ENCODE measurements around the gene TRHDE.

Gene TRHDE

DNA sequence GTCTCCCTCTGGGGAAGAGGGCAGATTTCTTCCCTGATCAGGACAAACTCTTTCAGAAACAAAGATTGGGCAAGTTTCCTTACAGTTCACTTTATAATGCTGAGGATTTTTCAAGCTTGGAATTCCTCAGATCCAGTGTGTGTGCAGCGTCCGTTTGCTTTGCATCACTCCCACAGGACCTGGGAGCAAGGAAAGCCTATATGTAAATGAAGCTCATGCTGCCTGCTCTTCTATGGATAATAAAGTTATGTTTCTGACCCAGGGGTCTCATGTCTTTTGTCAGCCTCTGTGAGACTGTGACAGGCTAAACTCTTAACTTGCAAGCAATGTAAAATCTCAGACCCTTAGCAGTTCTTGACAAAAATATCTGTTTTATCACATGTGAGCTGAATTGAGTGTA is 41.6 kb downstream of the TRHDE start:
- DNase-seq = no peak

DNA sequence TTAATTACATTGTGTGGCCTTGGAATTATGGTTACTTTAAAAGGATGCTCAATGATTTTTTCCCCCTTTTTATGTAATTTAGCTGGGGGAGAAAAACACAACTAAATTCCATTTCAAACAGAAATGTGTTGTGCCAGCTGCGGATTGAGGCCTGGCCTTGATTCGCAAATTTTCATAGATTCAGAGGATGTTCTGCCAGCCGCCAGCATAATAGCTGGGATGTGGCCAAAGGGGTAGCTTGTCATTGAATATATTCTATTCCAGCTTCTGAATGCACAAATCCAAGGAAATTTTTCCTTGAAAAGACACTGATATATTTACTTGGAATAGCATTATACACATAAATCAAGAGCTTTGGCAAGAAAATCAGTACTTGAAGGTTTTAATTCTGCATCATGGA is 43.7 kb downstream of the TRHDE start:
- DNase-seq = peak in 8 of 56 donors; percentile 2 to 15 (median 6)

DNA sequence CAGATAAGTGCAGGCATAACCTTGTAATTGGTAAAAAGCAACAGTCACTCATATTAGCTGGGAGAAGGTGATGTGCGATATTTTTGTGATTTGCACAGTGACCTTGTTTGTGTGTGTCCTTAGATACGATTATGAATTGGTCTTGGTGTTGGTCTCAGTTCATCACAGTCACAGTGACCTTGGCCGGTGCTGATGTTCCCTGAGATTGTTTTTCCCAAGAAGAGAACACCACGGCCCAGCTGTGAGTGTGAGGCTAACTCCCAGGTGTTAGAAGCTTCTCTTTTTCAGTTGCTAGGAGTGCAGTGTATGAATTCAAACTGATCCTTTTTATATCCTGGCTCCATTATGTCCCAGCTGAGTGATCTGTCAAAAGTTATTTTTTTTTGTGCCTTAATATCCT is 46.2 kb downstream of the TRHDE start:
- no peak for DNase-seq

DNA sequence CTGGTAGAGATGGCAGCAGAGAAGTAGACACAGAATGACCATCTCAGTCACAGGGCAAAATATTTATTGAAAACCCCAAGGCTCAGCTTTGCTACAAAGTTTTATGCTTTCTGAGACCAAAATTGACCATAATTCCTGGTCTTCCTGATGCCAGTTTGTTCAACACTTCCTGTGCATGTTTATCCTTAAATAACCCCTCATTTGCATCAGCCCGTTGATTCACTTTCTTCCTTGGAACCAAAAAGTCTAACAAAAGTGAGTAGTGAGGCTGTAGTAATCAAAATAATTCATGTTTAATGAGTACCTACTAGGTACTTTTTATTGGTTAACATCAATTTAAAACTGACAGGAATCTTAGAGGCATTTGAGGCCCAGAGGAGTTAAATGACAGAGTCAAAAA is 51.7 kb downstream of the TRHDE start:
- no peak for DNase-seq

DNA sequence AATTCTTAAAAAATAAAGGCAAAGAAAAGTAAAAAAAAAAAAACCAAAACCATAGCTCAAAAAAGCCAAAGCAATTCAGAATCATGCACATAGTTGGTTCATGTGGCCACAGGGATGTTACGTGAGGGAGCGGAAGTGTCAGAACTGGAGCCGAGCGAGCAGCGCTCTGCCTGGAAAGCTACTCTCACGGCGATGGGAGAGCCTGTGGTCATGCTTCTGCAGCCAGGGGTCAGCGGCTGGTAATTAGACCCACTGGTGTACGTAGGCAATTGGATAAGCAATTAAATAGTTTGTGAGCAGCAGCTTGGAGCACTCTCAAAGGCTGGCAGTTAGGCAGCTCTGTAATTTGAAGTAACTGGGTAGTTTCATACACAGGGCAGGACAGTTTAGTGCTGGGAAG is 58.1 kb downstream of the TRHDE start:
- peak in 5 of 56 donors; percentile 3 to 14 (median 3) for DNase-seq

DNA sequence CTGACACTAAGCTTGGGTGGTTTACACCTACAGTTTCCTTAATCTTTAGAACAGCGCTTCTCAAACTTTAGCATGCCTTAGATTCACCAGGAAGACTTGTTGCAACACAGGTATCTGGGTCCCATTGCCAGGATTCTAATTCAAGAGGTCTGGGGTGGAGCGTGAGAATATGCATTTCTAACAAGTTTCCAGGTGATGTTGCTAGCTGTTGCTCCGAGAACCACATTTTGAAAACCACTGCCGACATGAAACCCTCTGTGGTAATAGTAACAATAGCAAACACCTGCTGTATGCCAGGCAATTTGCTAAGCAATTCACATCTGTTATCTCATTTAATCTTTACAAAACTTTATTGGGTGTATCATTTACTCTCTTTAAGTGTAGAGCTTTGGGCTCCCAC is 58.6 kb downstream of the TRHDE start:
- no peak for DNase-seq

DNA sequence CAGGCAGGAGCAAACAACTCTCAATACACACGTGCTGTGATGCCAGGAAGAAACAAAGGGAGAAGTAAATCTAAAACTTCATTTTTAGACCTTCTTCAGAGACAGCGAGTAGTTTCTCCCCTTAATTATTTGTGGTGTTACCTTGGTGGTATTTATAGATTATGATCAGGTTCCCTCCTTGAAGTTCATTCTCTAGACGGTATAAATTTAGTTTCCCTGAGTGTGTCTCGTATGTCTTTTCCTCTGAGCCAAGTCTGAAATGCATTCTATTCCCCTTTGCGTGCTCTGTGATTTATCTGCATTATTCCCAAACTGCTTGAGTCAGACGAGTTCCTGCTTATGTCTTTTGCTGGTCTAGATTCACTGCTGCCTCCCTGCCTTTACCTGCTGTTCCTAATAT is 65.2 kb downstream of the TRHDE start:
- no peak for DNase-seq

DNA sequence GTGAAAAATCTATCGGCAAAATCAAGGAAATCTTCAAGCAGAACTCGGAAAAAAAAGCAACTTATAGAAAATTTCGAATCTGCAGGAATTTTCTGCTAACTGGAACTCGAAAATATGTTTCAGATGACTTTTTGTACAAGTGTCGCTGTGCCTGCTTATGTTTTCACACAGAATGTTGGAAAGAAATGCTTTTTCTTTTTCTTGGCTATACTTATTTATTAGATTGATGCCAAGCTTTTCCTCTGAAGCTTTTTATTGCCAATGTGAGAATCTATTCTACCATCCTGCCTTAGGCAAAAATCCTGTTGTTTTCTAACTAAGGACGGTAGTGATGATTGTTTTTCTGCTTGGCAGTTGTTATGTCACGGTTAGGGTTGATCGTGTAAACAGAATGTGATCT is 65.8 kb downstream of the TRHDE start:
- DNase-seq = no peak

DNA sequence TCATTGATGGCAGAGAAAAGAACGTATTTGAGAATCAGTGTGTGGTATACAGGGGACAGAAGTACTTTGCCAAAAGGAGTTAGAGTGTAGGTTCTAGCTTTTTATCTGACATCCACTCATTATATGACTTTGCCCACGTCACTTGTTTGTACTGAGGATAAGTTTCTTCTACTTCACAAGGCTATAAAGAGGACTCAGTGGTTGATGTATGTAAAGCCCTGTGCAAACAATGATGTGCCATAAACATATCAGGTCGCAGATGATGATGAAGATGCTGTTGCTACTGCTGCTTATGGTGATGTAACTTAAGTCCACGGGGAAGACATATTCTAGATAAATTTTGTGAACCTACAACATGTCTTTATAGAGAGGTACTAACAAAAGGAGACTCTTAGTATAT is 66.3 kb downstream of the TRHDE start:
- no peak for DNase-seq

DNA sequence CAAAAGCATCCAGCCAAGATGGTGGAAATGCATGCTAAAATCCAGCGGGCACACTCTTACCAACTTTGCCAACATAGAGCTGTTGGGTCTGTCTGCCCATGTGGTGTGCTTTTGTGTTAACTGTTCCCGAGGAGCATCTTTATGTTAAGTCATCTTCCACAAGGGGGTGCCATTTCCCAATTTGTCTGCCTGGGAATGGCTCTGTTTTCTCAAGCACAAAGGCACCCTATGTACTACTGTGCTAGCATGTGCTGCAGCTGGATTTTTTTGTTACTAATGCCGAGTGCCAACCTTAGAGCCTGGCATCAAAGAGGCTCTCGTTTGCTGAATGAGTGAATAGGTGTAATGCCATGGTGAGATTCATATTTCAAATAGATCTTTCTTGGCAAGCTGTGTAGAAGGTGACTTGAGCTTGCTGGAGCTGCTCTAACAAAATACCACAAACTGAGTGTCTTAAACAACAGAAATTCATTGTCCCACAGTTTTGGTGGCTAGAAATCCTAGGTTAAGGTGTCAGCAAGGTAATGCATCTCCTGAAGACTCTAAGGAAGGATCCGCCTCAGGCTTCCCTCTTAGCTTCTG is 74.3 kb downstream of the TRHDE start:
- peak in 54 of 56 donors; percentile 2 to 90 (median 51) for DNase-seq

DNA sequence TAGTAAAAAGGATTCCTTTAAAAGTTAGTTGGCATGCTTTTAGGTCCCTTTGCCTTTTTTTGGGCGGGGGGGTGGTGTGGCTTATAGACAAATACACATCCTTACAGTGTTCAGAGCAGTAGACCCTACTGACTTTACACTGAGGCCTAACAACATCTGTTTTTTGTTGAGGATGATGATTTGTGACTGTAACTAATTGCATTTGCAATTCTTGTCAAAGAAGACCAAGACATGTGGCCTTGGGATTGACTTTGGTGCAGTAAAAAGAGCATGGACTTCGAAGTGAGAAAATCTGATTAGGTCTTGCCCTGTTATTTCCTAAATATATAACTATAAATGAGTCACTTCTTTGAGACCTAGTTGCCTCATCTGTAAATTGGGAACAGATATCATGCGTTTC is 77.3 kb downstream of the TRHDE start:
- DNase-seq = no peak

DNA sequence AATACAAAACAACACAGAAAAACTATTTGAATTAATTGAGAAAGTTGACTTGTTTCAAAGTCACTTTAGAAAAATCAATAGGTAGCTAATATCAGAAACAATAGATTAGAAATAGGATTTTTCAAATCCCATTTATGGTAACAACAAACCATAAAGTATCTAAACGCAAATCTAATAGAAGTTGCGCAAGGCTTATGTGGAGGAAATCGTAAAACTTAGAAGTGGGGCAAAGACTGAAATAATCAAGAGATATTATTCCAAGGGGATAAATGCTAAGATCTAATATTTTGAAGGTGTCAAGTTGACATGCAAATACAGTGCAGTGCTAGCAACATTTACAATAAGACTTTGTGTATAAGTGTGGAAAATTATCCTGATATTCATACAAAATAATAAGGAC is 87.2 kb downstream of the TRHDE start:
- no peak for DNase-seq

DNA sequence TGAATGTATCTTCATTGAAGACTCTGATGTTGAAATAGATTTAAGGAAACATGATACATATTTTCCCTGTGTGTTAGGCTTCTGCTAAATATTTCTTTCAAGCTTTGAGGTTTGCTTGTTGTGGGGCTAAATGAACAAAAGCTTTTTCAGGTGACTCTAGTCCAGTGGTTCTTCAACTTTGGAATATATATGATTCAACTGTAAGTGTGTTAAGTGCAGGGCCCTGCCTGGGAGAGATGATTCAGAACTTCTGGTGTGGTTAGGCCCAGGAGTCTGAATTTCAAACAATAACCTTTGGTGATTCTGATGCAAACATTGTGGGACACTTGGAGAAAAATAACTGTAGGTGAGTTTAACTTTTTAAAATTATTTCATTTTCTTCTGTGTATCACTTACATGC is 93.0 kb downstream of the TRHDE start:
- DNase-seq = no peak

DNA sequence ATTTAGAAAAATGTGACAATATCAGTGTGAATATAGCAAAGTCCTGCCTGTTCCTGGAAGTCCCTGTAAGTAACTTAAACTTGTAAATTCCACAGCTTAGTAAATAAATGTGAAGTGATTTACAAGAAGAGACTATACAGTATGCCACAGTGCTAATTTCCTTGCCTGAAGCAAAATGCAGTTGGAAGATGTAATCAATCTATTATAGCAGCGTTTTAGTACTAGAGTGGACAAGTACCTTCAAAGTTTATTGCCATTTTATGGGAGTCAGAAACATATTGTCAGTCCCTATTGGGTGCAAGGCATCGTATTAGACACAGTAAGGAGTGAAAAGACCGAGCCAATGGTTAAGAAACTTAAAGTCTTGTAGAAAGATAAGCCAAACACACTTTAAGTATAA is 94.1 kb downstream of the TRHDE start:
- DNase-seq = no peak

DNA sequence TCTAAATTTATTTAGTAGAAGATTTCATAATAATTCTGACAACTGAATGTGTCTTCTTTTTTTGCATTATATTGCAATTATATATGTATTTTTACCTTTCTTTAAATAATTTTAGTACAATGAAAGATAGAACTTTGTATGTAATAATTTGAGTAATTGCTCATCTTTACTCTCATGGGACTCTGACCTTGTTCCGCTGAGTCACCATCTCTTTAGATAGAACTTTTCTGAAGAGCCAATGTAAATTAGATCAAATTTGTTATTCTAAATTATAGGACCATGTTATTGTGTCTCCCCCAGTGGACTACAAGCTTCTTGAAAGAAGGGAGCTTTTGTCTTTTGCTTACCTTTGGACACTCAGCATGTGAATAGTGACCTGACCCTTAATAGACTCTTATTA is 96.1 kb downstream of the TRHDE start:
- no peak for DNase-seq

DNA sequence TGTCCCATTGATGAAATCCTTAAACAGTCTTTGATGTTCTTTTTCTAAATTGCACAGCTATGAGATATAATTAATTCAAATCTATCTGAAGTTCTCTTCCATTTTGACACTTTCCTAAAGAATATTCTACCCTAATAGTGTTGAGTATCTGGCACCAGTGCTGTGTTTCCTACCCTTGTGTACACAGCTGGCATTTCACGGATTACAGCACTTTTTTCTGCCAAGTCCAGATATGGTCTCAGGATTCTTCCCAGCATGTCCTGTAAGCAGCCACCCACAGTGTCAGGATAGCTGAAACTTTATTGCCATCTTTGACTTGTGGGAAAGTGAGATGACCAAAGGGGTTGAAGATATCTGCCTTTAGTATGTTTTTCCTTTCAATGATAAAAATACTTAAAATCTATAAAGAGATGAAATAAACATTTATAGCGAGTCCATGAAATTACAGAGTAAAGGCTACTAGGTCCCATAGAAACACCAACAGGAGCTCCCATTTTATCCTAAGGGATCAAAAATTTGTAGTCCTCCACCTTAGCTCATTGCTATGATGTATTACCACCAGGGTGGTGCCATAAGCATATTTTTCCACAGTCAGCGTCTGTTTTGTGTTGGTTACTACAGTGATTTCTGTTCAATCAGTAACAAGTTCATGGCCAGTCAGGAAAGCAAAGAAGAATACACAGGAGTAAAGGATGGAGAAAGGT is 96.7 kb downstream of the TRHDE start:
- DNase-seq = no peak

DNA sequence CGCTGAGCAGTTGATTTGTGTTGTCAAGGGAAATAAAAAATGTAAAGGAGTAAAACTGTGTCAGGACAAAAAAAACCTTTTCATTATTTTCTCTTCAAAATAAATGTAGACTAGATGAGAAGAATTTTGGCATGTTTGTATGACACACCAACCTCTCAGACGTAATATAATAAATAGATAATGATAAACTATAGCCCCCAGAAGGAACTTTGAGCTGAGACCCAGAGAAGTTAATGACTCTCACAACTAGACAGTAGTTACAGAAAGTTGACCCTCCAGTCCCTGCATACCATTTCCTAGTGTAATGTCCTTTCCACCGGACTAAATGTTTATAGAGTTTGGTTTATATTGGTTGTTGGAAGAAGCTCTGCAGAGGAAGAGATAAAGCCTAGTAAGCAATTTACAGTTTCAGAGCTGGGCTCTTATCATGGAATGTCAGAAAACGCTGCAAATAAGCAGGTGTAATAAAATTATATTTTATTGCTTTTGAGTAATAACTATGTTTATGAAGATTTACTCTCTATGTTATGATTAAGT is 97.3 kb downstream of the TRHDE start:
- no peak for DNase-seq

DNA sequence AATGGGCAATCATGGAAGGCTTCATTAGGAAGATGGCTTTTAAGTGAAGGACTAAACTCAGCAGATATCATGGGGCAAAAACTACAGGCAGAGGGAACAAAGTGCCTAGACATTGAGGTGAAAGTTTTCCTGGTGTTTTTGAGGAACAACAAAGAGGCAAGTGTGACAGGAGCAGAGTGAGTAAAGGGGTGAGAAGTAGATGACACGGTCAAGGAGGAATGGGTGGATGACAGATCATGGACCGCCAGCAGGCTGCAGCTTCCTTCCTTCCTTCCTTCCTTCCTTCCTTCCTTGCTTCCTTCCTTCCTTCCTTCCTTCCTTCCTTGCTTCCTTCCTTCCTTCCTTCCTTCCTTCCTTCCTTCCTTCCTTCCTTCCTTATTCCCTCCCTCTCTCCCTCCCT is 108.3 kb downstream of the TRHDE start:
- no peak for DNase-seq

DNA sequence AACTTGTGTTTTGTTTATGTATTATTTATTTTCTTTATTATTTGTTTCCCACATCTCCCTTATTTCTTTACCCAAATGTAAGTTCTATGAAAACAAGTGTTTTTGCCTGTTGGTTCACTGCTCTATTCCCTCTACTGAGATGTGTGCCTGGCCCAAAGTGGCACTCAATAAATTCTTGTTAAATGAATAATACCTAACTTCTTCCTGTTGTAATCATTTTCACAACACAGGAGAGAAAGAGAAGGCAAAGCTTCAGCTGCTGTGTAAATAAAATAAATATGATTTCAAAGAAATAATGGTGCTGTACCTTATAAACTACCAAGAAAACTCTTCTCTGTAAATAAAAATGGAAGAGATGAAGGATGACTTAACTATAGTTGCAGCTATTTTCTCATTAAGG is 116.2 kb downstream of the TRHDE start:
- no peak for DNase-seq

DNA sequence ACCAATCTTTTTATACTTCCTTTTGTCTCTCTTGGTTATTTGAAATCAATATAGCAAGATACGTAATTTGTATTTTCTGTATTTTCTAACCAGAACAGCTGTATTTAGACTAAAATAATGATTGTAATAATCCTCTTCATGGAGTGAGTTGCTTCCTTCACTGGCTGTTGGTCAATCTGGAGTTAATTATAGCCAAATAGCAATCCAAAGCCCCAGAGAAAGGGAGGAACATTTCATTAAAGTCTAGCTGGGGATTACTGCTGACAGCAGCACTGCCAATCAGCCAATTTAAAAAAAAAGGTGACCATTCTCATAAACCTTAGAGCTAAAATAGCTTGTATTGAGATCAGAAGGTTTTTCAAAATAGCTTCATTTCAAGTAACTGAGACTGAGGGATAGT is 118.0 kb downstream of the TRHDE start:
- DNase-seq = no peak

DNA sequence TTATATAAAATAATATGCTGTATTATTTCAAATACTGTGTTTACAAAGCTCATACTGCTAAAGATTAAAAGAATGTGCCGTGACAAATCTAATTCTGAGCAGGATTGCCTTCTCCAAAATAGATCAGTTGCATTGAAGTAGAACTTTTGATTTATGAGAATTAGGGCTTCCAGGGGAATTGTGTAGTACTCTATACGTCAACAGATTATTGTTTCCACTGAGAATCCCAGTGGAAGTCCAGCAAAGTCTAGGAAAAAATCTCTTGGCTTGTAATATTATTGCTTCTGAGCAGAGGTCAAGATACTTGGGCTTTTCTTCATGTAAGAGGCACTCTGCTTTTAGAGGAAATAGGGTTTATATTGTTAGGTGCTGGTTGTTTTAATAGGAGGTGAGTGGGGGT is 133.9 kb downstream of the TRHDE start:
- no peak for DNase-seq

DNA sequence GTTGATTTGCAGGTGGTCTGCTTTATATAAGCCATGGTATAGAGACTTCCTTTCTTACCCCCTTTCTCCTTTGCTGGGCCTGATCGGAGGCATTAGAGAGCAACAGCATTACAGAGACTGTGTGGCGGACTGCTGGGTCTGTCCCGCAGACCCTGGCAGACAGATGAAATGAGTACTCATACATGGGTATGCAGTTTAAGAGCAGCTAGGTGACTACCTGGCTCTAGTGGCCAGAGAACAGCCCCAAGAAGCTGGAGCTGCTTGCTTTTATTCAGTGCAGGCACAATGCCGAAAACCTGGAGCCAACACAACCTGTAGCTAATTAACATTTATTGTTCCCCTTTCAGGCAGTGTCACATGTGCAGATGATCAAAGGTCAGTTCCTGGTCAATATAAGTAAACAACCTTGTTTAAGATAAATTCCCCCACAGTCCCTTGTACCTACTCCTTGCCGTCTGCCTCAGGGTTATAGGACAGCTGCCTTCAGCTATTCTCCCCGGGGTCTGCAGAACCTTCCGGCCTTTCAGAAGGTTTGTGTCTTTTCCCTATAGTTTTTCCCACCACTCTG is 160.0 kb downstream of the TRHDE start:
- DNase-seq = no peak

DNA sequence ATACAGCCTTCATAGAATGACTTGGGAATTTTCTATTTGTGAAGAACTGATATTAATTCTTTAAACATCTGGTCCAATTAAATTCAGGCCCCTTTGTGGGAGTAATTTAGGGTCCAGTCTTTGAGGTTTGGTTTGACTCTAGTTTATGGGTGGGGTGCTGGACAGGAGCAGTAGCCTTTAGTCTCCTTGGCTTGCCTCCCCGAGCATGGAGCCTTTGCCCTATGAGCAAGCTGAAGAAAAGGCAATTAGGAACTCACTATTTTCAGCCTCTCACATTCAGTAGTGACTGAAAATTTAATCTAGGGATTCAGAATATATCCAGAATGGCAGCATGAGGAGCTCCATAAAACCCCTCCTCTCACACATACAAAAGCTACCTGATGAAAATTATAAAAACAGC is 161.1 kb downstream of the TRHDE start:
- DNase-seq = no peak
